HEK293 (cell line): ENCODE results near the gene OCA2.

ENCODE experiments used
- CTCF ChIA-PET: fragments of 350-600 bp; formaldehyde crosslinking; extraction: SDS; loops from one replicate; lab custom pipeline; 2021; ENCODE audit warnings: antibody characterized with exemption; lab: Yijun Ruan, JAX
- POLR2A ChIA-PET: fragments of 300-600 bp; formaldehyde crosslinking; extraction: SDS; loops from one replicate; lab custom pipeline; 2020; ENCODE audit warnings: antibody characterized with exemption, inconsistent platforms; lab: Yijun Ruan, JAX
- H3K27ac ChIP-seq: fragments of 200-500 bp; sonication (Bioruptor generic); 2 replicates; pipeline ENCODE4 v1.5.1; 2014; ENCODE audit warnings: low read depth, low read length, control low read depth, inconsistent platforms; ENCODE audit errors: extremely low read depth
- H3K36me3 ChIP-seq, 2 experiments: fragments of 200-500 bp in 1 of 2; sonication (Bioruptor generic) in 1 of 2; 1 replicate in 1 of 2; 2 replicates in 1 of 2; pipeline ENCODE4 v1.5.1; 2014 to 2017; ENCODE audit warnings: inconsistent platforms in 2 of 2, low read length in 2 of 2; ENCODE audit not compliant: control insufficient read depth in 2 of 2, insufficient read depth in 1 of 2
- H3K4me1 ChIP-seq: fragments of 200-500 bp; sonication (Bioruptor generic); 2 replicates; pipeline ENCODE4 v1.5.1; 2014; ENCODE audit warnings: mild to moderate bottlenecking, low read length, inconsistent platforms; ENCODE audit not compliant: control insufficient read depth, insufficient read depth
- H3K4me3 ChIP-seq: 2 replicates; pipeline ENCODE4 v1.5.1; 2011; ENCODE audit warnings: low read depth, mild to moderate bottlenecking, control low read depth, low read length, moderate library complexity
- H3K9me3 ChIP-seq: fragments of 200-500 bp; sonication (Bioruptor generic); 2 replicates; pipeline ENCODE4 v1.5.1; 2014; ENCODE audit warnings: low read depth, low read length, inconsistent platforms; ENCODE audit not compliant: control insufficient read depth, insufficient read depth
- HIC1 ChIP-seq: fragments of 450-650 bp; formaldehyde crosslinking; IDR thresholded peaks from 2 replicates; pipeline ENCODE4 v1.5.1; 2016; ENCODE audit warnings: missing biosample characterization, missing genetic modification characterization
- ZEB2 ChIP-seq: fragments of 450-650 bp; formaldehyde crosslinking; IDR thresholded peaks from 2 replicates; pipeline ENCODE4 v1.5.1; 2016; ENCODE audit warnings: missing biosample characterization, missing genetic modification characterization
- ZFP37 ChIP-seq: fragments of 450-650 bp; formaldehyde crosslinking; IDR thresholded peaks from 2 replicates; pipeline ENCODE4 v1.5.1; 2016; ENCODE audit warnings: missing biosample characterization, missing genetic modification characterization
- ZNF114 ChIP-seq: fragments of 450-650 bp; formaldehyde crosslinking; IDR thresholded peaks from 2 replicates; pipeline ENCODE4 v1.5.0; 2017; ENCODE audit warnings: missing biosample characterization, missing genetic modification characterization
- ZNF202 ChIP-seq: fragments of 450-650 bp; formaldehyde crosslinking; IDR thresholded peaks from 2 replicates; pipeline ENCODE4 v1.5.1; 2016; ENCODE audit warnings: missing biosample characterization, missing genetic modification characterization, borderline replicate concordance
- ZNF223 ChIP-seq: fragments of 450-650 bp; formaldehyde crosslinking; IDR thresholded peaks from 2 replicates; pipeline ENCODE4 v1.5.1; 2016; ENCODE audit warnings: missing biosample characterization, missing genetic modification characterization
- ZNF280D ChIP-seq: fragments of 450-650 bp; formaldehyde crosslinking; IDR thresholded peaks from 2 replicates; pipeline ENCODE4 v1.5.1; 2016; ENCODE audit warnings: missing biosample characterization, missing genetic modification characterization
- ZNF292 ChIP-seq: fragments of 450-650 bp; formaldehyde crosslinking; IDR thresholded peaks from 2 replicates; pipeline ENCODE4 v1.5.1; 2016; ENCODE audit warnings: low read depth, missing biosample characterization, missing genetic modification characterization, borderline replicate concordance
- ZNF311 ChIP-seq: fragments of 450-650 bp; formaldehyde crosslinking; IDR thresholded peaks from 2 replicates; pipeline ENCODE4 v1.5.1; 2017; ENCODE audit warnings: missing biosample characterization, missing genetic modification characterization, borderline replicate concordance
- ZNF394 ChIP-seq: fragments of 450-650 bp; formaldehyde crosslinking; IDR thresholded peaks from 2 replicates; pipeline ENCODE4 v1.5.1; 2016; ENCODE audit warnings: missing biosample characterization, missing genetic modification characterization, mild to moderate bottlenecking, moderate library complexity, borderline replicate concordance
- ZNF626 ChIP-seq: fragments of 450-650 bp; sonication (Bioruptor Pico); formaldehyde crosslinking; IDR thresholded peaks from 2 replicates; pipeline ENCODE4 v1.5.1; 2018; ENCODE audit warnings: missing biosample characterization, missing genetic modification characterization, inconsistent platforms
- ZNF747 ChIP-seq: fragments of 450-650 bp; formaldehyde crosslinking; IDR thresholded peaks from 2 replicates; pipeline ENCODE4 v1.5.1; 2016; ENCODE audit warnings: missing biosample characterization, missing genetic modification characterization
- ZNF76 ChIP-seq: fragments of 450-650 bp; formaldehyde crosslinking; IDR thresholded peaks from 2 replicates; pipeline ENCODE4; 2016; ENCODE audit warnings: low read depth, missing biosample characterization, missing genetic modification characterization, borderline replicate concordance
- ZNF768 ChIP-seq: fragments of 450-650 bp; formaldehyde crosslinking; IDR thresholded peaks from 2 replicates; pipeline ENCODE4 v1.5.1; 2018; ENCODE audit warnings: missing biosample characterization, mild to moderate bottlenecking, missing genetic modification characterization
- ZNF843 ChIP-seq: fragments of 450-650 bp; formaldehyde crosslinking; IDR thresholded peaks from 2 replicates; pipeline ENCODE4 v1.5.1; 2016; ENCODE audit warnings: missing biosample characterization, missing genetic modification characterization
- TF ChIP-seq, protein P1 (sequence below): fragments of 450-650 bp; formaldehyde crosslinking; IDR thresholded peaks from 2 replicates; pipeline ENCODE4 v1.5.1; 2017; ENCODE audit warnings: missing biosample characterization, missing genetic modification characterization
- TF ChIP-seq, protein P2 (sequence below): fragments of 450-650 bp; formaldehyde crosslinking; conservative IDR thresholded peaks from 2 replicates; pipeline ENCODE4 v1.5.1; 2016; ENCODE audit warnings: low read depth, missing biosample characterization, missing genetic modification characterization

The OCA2 gene

DNA sequence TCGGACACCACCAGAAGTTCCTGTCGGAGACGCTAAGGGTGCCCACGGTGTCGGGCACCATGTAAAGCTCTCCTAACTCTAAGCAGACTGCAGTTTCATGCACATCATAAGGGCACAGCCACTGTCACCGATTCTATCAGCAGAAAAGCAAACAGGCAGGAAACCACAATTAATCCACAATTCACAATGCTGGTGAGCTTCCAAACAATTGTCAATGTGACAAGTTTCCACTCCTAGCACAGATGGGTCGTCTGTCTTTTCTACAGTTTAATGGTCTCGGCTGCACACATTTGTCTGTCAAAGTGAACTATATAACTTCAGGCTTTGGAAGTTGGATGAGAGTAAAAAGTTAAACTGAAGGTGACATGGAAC, 8.8 kb upstream of the OCA2 start:
- POLR2A ChIA-PET: no interaction called here
- no peak overlapping the region for H3K4me3 ChIP-seq
- CTCF ChIA-PET: interaction anchor here (0.8 kb wide), 1 partner anchor 10 kb away, joined by 3 read pairs; no protein-coding TSS in a partner anchor

GRCh38 chr15:28107111-28107903, 8.2 kb upstream of the OCA2 start:
- CTCF ChIA-PET: no interaction called here
- H3K4me3 ChIP-seq: no peak overlapping the region
- H3K27ac ChIP-seq: no peak overlapping the region
- no peaks in the 10 kb centered on the region for H3K4me1 ChIP-seq
- POLR2A ChIA-PET: no interaction called here
- H3K36me3 ChIP-seq: peaks cover 0 to 15% of the 10 kb centered on the region in 2 experiments; a peak in 1 of 3 replicates
- no peaks in the 10 kb centered on the region for H3K9me3 ChIP-seq
- TF ChIP-seq ZNF114 (tag by site-specific recombination) (no peak), ZEB2 (tag by site-specific recombination) (no peak), ZNF223 (tag by site-specific recombination) (no peak), ZNF843 (tag by site-specific recombination) (no peak), ZNF292 (no peak), ZNF626 (no peak)
- TF ChIP-seq, protein P1, sequence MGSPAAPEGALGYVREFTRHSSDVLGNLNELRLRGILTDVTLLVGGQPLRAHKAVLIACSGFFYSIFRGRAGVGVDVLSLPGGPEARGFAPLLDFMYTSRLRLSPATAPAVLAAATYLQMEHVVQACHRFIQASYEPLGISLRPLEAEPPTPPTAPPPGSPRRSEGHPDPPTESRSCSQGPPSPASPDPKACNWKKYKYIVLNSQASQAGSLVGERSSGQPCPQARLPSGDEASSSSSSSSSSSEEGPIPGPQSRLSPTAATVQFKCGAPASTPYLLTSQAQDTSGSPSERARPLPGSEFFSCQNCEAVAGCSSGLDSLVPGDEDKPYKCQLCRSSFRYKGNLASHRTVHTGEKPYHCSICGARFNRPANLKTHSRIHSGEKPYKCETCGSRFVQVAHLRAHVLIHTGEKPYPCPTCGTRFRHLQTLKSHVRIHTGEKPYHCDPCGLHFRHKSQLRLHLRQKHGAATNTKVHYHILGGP: no peak
- TF ChIP-seq, protein P2, sequence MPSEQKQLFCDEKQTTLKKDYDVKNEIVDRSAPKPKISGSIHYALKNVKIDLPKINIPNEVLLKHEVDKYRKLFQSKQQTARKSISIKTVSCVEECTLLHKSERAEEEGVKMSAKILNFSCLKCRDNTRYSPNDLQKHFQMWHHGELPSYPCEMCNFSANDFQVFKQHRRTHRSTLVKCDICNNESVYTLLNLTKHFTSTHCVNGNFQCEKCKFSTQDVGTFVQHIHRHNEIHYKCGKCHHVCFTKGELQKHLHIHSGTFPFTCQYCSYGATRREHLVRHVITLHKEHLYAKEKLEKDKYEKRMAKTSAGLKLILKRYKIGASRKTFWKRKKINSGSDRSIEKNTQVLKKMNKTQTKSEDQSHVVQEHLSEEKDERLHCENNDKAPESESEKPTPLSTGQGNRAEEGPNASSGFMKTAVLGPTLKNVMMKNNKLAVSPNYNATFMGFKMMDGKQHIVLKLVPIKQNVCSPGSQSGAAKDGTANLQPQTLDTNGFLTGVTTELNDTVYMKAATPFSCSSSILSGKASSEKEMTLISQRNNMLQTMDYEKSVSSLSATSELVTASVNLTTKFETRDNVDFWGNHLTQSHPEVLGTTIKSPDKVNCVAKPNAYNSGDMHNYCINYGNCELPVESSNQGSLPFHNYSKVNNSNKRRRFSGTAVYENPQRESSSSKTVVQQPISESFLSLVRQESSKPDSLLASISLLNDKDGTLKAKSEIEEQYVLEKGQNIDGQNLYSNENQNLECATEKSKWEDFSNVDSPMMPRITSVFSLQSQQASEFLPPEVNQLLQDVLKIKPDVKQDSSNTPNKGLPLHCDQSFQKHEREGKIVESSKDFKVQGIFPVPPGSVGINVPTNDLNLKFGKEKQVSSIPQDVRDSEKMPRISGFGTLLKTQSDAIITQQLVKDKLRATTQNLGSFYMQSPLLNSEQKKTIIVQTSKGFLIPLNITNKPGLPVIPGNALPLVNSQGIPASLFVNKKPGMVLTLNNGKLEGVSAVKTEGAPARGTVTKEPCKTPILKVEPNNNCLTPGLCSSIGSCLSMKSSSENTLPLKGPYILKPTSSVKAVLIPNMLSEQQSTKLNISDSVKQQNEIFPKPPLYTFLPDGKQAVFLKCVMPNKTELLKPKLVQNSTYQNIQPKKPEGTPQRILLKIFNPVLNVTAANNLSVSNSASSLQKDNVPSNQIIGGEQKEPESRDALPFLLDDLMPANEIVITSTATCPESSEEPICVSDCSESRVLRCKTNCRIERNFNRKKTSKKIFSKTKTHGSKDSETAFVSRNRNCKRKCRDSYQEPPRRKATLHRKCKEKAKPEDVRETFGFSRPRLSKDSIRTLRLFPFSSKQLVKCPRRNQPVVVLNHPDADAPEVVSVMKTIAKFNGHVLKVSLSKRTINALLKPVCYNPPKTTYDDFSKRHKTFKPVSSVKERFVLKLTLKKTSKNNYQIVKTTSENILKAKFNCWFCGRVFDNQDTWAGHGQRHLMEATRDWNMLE (tag by site-specific recombination): no peak

More for the DNA sequence above, 8.8 kb upstream of the OCA2 start:
- Histone ChIP-seq H3K9me3 (no peaks in the 10 kb centered on the region), H3K27ac (no peak overlapping the region), H3K36me3 (peaks cover 0 to 21% of the 10 kb centered on the region in 2 experiments; a peak in 1 of 3 replicates), H3K4me1 (no peaks in the 10 kb centered on the region)
- no peak for TF ChIP-seq ZNF747 (tag by site-specific recombination)
- no peak for TF ChIP-seq ZNF280D (tag by site-specific recombination)
- TF ChIP-seq HIC1 (tag by site-specific recombination): no peak
- TF ChIP-seq ZNF76 (tag by site-specific recombination): no peak
- TF ChIP-seq ZFP37 (tag by site-specific recombination): no peak
- no peak for TF ChIP-seq ZNF394 (tag by site-specific recombination)
- TF ChIP-seq ZNF202 (tag by site-specific recombination): no peak
- TF ChIP-seq ZNF768 (tag by site-specific recombination): no peak
- no peak for TF ChIP-seq ZNF311 (tag by site-specific recombination)
